Endodermal cell (in vitro differentiated cells): ENCODE results near the gene FARP1. TPM values are rescaled to one million over a fixed set of nuclear protein-coding genes. Genes with fewer than 3 reads are reported as not detected.

Experiments used
- DNase-seq: peaks from one replicate; pipeline ENCODE4 v3.0.0-alpha.2; 2017
- H3K27ac ChIP-seq: 2 replicates; pipeline ENCODE4 v1.5.1; 2013; ENCODE audit warnings: mild to moderate bottlenecking, low read depth, low read length, moderate library complexity
- H3K27me3 ChIP-seq: 2 replicates; pipeline ENCODE4 v1.6.1; 2013; ENCODE audit warnings: mild to moderate bottlenecking, low read length, moderate library complexity; ENCODE audit not compliant: insufficient read depth, control insufficient read depth, poor library complexity, severe bottlenecking
- H3K36me3 ChIP-seq: 2 replicates; pipeline ENCODE4 v1.7.0; 2013; ENCODE audit warnings: mild to moderate bottlenecking, low read length, moderate library complexity; ENCODE audit not compliant: control insufficient read depth, insufficient read depth
- H3K4me1 ChIP-seq: one replicate; pipeline ENCODE4 v1.7.0; 2013; ENCODE audit warnings: low read length; ENCODE audit not compliant: control insufficient read depth, insufficient read depth
- H3K4me3 ChIP-seq: 2 replicates; pipeline ENCODE4 v1.5.1; 2013; ENCODE audit warnings: mild to moderate bottlenecking, low read length, moderate library complexity
- H3K9ac ChIP-seq: 2 replicates; pipeline ENCODE4 v1.6.1; 2013; ENCODE audit warnings: mild to moderate bottlenecking, low read length, moderate library complexity; ENCODE audit not compliant: poor library complexity, severe bottlenecking; ENCODE audit errors: extremely low read depth
- H3K9me3 ChIP-seq: 2 replicates; pipeline ENCODE4 v1.6.1; 2013; ENCODE audit warnings: mild to moderate bottlenecking, low read length, moderate library complexity; ENCODE audit not compliant: control insufficient read depth
- H3K27ac Mint-ChIP-seq: 2 replicates; pipeline ENCODE4 v1.8.0; 2020; ENCODE audit warnings: mixed read lengths
- H3K27me3 Mint-ChIP-seq: 2 replicates; pipeline ENCODE4 v1.8.0; 2021; ENCODE audit warnings: mild to moderate bottlenecking, mixed read lengths; ENCODE audit not compliant: insufficient read depth
- H3K36me3 Mint-ChIP-seq: 2 replicates; pipeline ENCODE4 v1.8.0; 2020; ENCODE audit warnings: low read depth, mixed read lengths
- H3K4me1 Mint-ChIP-seq: 2 replicates; pipeline ENCODE4 v1.8.0; 2020; ENCODE audit warnings: mixed read lengths
- H3K4me3 Mint-ChIP-seq: 2 replicates; pipeline ENCODE4 v1.8.0; 2020; ENCODE audit warnings: mild to moderate bottlenecking, moderate library complexity, mixed read lengths
- H3K9me3 Mint-ChIP-seq: 2 replicates; pipeline ENCODE4 v1.8.0; 2020; ENCODE audit warnings: mild to moderate bottlenecking, mixed read lengths
- WGBS, 2 experiments: methylation state at CpG; one replicate each; pipeline versions ENCODE4 v1.1.5 to v1.1.7; 2013; ENCODE audit warnings: missing lambda C conversion rate in 2 of 2, mixed read lengths in 1 of 2; ENCODE audit not compliant: insufficient coverage in 1 of 2, insufficient read length in 1 of 2; 5-methylcytosine and 5-hydroxymethylcytosine counted together
- total RNA-seq, 2 donors: library from RNA; stranded (reverse); fragmentation: NEBNext Ultra II Directional in 1 of 2; extraction: Animal tissue kit (Norgen Biotek cat#: 25700) in 1 of 2; gene quantifications; 2 replicates in 1 of 2; 3 replicates in 1 of 2; pipeline ENCODE4 v1.2.1, GENCODE V29; 2021
- TF ChIP-seq, protein P1 (sequence below): fragments of 200-600 bp; sonication (generic); conservative IDR thresholded peaks from 2 replicates; pipeline ENCODE4 v1.5.0; 2021; ENCODE audit warnings: antibody characterized with exemption, mild to moderate bottlenecking

The FARP1 gene
- total RNA-seq, 2 donors from 2014 or later, result 237 to 319 TPM

DNA sequence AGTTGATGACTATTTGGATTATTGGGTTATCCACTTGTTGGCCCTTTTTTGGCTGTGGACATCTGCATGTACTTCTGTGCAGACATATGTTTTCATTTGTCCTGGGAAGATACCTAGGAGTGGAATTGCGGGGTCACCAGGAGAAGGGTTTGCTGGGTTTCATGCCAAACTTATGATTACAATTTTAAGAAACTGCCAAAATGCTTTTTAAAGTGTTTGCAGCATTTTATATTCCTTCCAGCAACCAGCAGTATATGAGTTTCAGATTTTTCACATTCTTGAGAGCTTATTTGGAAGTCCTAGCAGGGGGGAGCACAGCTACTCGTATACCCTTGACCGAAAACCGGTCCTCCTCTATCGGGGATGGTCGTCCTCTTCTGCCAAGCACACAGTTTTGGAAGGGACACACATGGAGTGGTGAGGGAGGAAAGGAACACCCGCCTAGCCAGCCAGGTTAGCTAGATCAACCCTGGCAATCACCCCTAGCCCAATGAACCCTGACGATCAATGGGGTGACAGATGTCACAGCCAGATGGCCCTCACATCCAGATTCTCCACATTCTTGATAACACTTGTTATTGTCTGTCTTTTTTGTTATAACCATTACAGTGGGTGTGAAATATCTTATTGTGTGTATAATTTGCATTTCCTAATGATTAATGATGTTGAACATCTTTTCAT lies 60.9 kb downstream of the FARP1 start:
- DNase-seq, result no peak
- Histone ChIP-seq H3K4me1 (peaks cover 16% of the 10 kb centered on the region), H3K27me3 (no peaks in the 10 kb centered on the region), H3K27ac (no peak overlapping the region), H3K36me3 (peaks cover 69% of the 10 kb centered on the region), H3K4me3 (no peak overlapping the region), H3K9ac (no peak overlapping the region), H3K9me3 (peaks cover 43% of the 10 kb centered on the region)
- H3K27me3 Mint-ChIP-seq, result no peaks in the 10 kb centered on the region
- H3K27ac Mint-ChIP-seq, result no peak overlapping the region
- no peak overlapping the region for H3K4me3 Mint-ChIP-seq
- peaks cover 41% of the 10 kb centered on the region for H3K4me1 Mint-ChIP-seq
- 92 to 99% methylated on average over 5 to 8 of the region's 8 CpGs for WGBS, 2 experiments
- peaks cover 53% of the 10 kb centered on the region for H3K36me3 Mint-ChIP-seq
- TF ChIP-seq, protein P1, sequence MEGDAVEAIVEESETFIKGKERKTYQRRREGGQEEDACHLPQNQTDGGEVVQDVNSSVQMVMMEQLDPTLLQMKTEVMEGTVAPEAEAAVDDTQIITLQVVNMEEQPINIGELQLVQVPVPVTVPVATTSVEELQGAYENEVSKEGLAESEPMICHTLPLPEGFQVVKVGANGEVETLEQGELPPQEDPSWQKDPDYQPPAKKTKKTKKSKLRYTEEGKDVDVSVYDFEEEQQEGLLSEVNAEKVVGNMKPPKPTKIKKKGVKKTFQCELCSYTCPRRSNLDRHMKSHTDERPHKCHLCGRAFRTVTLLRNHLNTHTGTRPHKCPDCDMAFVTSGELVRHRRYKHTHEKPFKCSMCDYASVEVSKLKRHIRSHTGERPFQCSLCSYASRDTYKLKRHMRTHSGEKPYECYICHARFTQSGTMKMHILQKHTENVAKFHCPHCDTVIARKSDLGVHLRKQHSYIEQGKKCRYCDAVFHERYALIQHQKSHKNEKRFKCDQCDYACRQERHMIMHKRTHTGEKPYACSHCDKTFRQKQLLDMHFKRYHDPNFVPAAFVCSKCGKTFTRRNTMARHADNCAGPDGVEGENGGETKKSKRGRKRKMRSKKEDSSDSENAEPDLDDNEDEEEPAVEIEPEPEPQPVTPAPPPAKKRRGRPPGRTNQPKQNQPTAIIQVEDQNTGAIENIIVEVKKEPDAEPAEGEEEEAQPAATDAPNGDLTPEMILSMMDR, result no peak
- H3K9me3 Mint-ChIP-seq, result peaks cover 33% of the 10 kb centered on the region

DNA sequence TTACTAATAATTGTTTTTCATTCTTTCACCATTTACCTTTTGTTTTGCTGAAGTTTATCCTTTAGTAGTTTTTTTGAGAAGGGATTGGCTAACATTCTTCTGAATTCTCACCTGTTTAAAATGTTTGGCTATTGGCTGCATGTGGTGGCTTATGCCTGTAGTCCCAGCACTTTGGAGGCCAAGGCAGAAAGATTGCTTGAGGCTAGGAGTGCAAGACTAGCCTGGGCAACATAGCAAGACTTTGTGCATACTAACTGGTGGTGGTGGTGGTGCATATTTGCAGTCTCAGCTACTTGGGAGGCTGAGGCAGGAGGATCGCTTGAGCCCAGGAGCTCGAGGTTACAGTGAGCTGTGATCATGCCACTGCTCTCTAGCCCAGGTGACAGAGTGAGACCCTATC lies 61.7 kb downstream of the FARP1 start:
- H3K4me1 ChIP-seq, result peaks cover 16% of the 10 kb centered on the region
- TF ChIP-seq, protein P1, result no peak
- H3K36me3 ChIP-seq, result peaks cover 69% of the 10 kb centered on the region
- 96% methylated on average over 2 of the region's 2 CpGs; no CpG with 5 or more reads in 1 of the 2 experiments for WGBS, 2 experiments
- no peak overlapping the region for H3K27ac Mint-ChIP-seq
- H3K27me3 Mint-ChIP-seq, result no peaks in the 10 kb centered on the region
- no peak overlapping the region for H3K27ac ChIP-seq
- peaks cover 54% of the 10 kb centered on the region for H3K36me3 Mint-ChIP-seq
- H3K9me3 ChIP-seq, result peaks cover 44% of the 10 kb centered on the region
- H3K9me3 Mint-ChIP-seq, result peaks cover 37% of the 10 kb centered on the region
- peaks cover 33% of the 10 kb centered on the region for H3K4me1 Mint-ChIP-seq
- no peaks in the 10 kb centered on the region for H3K27me3 ChIP-seq
- no peak overlapping the region for H3K4me3 Mint-ChIP-seq
- H3K9ac ChIP-seq, result no peak overlapping the region
- DNase-seq, result no peak
- no peak overlapping the region for H3K4me3 ChIP-seq

DNA sequence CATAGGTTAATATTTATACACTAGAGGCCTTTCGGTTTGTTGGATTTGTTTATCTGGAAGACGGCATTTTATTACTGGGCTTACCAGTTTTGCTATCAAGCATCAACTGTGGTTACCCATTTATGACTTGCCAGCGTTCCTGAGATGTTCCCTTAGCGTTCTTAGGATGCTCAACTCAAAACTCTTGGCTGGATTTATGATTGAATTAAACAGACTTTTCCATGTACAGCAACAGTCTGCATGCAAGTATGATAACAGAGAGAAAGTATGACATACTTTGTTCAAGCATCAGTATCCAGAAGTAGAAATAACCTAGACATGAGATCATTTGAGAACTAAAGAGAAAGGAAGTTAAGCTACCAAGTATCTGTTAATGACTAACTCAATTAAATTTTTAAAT lies 64.1 kb downstream of the FARP1 start:
- H3K4me3 ChIP-seq, result no peak overlapping the region
- peaks cover 4% of the 10 kb centered on the region for H3K4me1 ChIP-seq
- peaks cover 55% of the 10 kb centered on the region for H3K9me3 ChIP-seq
- TF ChIP-seq, protein P1, result no peak
- H3K27ac ChIP-seq, result no peak overlapping the region
- Mint-ChIP-seq H3K9me3 (peaks cover 54% of the 10 kb centered on the region), H3K36me3 (peaks cover 64% of the 10 kb centered on the region), H3K27ac (no peak overlapping the region), H3K4me3 (no peak overlapping the region), H3K27me3 (no peaks in the 10 kb centered on the region), H3K4me1 (peaks cover 13% of the 10 kb centered on the region)
- peaks cover 70% of the 10 kb centered on the region for H3K36me3 ChIP-seq
- WGBS, 2 experiments, result 89 to 94% methylated on average over 3 to 4 of the region's 4 CpGs
- no peak for DNase-seq
- no peaks in the 10 kb centered on the region for H3K27me3 ChIP-seq
- H3K9ac ChIP-seq, result no peak overlapping the region
